ENCODE measurements around the gene ZNF385C. TPM values are rescaled to one million over a fixed set of nuclear protein-coding genes. Genes with fewer than 3 reads are reported as not detected.

Gene ZNF385C
- total and polyA plus RNA-seq, 2 of the 13 experiments (the other 11 are each of a cell fraction or from before 2014, with no cell fraction given), result 2.3 to 6.1 TPM

DNA sequence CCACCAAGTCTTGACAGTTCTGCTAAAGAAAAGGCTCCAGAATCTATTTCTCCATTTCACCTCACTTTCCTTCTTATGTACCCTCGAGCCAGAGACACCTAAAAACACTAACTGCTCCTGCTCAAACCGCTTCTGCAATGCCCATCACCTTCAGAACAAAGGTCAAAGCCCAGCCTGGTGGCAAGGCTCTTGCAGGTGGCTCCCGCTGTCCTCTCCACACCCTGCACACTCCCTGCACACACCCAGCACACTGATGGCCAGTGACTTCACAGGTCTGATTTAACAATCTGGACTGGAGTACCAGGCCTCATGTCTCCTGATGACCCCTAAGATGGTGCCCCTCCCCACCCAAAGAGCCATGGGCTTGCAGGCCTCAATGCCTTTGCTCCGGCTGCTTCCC is 38.0 kb downstream of the ZNF385C start:
- in situ Hi-C loops (cut with HindIII; ENCODE audit: extremely low pct_ligation_motif_present, low pct_unique_long_range_greater_than_20kb) (loop anchor here (5.0 kb wide), 1 partner anchor 98 kb away; no protein-coding TSS in a partner anchor), intact Hi-C loops (cut with micrococcal nuclease; ENCODE audit: unreplicated experiment) (no loop called here)
- H3K4me2 ChIP-seq (ENCODE audit: low read depth, low read length), result no peak overlapping the region
- WGBS (ENCODE audit: low lambda C conversion rate), result 35% methylated on average over 4 of the region's 4 CpGs
- no TSS peak for BruUV-seq (replicated peaks)
- H2AFZ ChIP-seq (ENCODE audit: low read length), result no peak overlapping the region
- no peak overlapping the region for H3K27ac ChIP-seq (ENCODE audit: extremely low read length, insufficient read depth, low read length)
- no peaks in the 10 kb centered on the region for H3K9me3 ChIP-seq (ENCODE audit: low read length)
- FAIRE-seq (no peak), DNase-seq (ENCODE audit: low spot score) (no peak), ATAC-seq (no peak)
- POLR2A ChIA-PET, result no interaction called here
- H3K9ac ChIP-seq (ENCODE audit: insufficient read depth, low read depth, low read length), result no peak overlapping the region
- no peaks in the 10 kb centered on the region for H4K20me1 ChIP-seq (ENCODE audit: insufficient read depth, low read length)
- TF ChIP-seq SMAD1 (CRISPR knock-in tag; IDR thresholded peaks at IDR 0.05; ENCODE audit: borderline replicate concordance, low read depth) (no peak), AFF4 (CRISPR knock-in tag; IDR thresholded peaks at IDR 0.05) (no peak), ETV5 (CRISPR knock-in tag; IDR thresholded peaks at IDR 0.05; ENCODE audit: borderline replicate concordance) (no peak), KLF9 (CRISPR knock-in tag; IDR thresholded peaks at IDR 0.05; ENCODE audit: low read depth) (no peak), ZNF460 (CRISPR knock-in tag; IDR thresholded peaks at IDR 0.05; ENCODE audit: borderline replicate concordance) (no peak), NR1H2 (CRISPR knock-in tag; IDR thresholded peaks at IDR 0.05; ENCODE audit: borderline replicate concordance, low read depth) (no peak), NFE2L2 (IDR thresholded peaks at IDR 0.05; ENCODE audit: low read length) (no peak), MTF2 (CRISPR knock-in tag; IDR thresholded peaks at IDR 0.05; ENCODE audit: borderline replicate concordance) (no peak), ZNF616 (CRISPR knock-in tag; IDR thresholded peaks at IDR 0.05; ENCODE audit: low read depth) (no peak), PHF21A (CRISPR knock-in tag; IDR thresholded peaks at IDR 0.05) (no peak), ZMYM3 (CRISPR knock-in tag; IDR thresholded peaks at IDR 0.05) (no peak), MZF1 (CRISPR knock-in tag; IDR thresholded peaks at IDR 0.05; ENCODE audit: borderline replicate concordance) (no peak), ADNP (CRISPR knock-in tag; IDR thresholded peaks at IDR 0.05) (no peak), MYNN (CRISPR knock-in tag; IDR thresholded peaks at IDR 0.05; ENCODE audit: low read depth) (no peak)
- H3K79me2 ChIP-seq (ENCODE audit: insufficient read depth, low read length), result no peaks in the 10 kb centered on the region
- no peak overlapping the region for H3K4me3 ChIP-seq (replicated peaks in 1 of 3; ENCODE audit: insufficient read depth in 1 of 3, low read depth in 2 of 3, low read length in 3 of 3)
- H3K4me1 ChIP-seq (ENCODE audit: insufficient read depth, low read length), result peaks cover 10% of the 10 kb centered on the region
- no peaks in the 10 kb centered on the region for H3K36me3 ChIP-seq (replicated peaks in 1 of 2; ENCODE audit: control insufficient read depth in 1 of 2, insufficient read depth in 2 of 2, low read length in 2 of 2)
- CTCF ChIA-PET (ENCODE audit: low intra/inter-chr PET ratio, low total read pairs), result no interaction called here
- H3K27me3 ChIP-seq (ENCODE audit: control insufficient read depth in 1 of 2, insufficient read depth in 2 of 2, low read length in 2 of 2), result no peaks in the 10 kb centered on the region
